NT2/D1 (cell line): ENCODE data around the gene SCAI.

Source experiments
- SUZ12 ChIP-seq: IDR thresholded peaks from 2 replicates; pipeline ENCODE4 v1.6.1; 2011; ENCODE audit not compliant: insufficient read length, insufficient read depth; ENCODE audit errors: extremely low read depth
- YY1 ChIP-seq: IDR thresholded peaks from 2 replicates; pipeline ENCODE4 v1.6.1; 2011; ENCODE audit not compliant: insufficient read length, insufficient read depth
- ZNF274 ChIP-seq: IDR thresholded peaks from 2 replicates; pipeline ENCODE4 v1.6.1; 2011; ENCODE audit warnings: mild to moderate bottlenecking, low read depth, low read length

DNA sequence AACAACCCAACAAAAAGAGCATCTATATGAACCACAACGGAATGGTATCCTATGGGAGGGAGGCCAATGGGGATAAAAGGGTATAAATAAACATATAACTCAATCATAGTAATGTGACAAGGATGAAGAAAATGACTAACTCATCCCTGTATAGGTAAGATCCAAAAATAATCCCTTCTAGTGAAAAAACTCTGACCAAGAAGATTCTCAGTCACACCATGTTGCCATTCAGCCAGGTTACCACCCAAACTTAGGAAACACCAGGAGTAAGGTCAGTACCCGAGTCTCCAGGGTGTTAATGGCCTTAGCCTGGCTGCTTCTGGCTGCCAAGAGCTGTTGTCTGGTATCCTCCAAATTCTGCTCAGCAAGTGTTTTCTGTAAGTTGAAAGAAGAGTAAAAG lies 235.2 kb downstream of the SCAI start:
- TF ChIP-seq YY1 (no peak), ZNF274 (no peak), SUZ12 (no peak)
